ENCODE measurements around the gene MAPK7.

The MAPK7 gene

GRCh38 chr17:19421219-19421618 is 42.9 kb downstream of the MAPK7 start:
- H3K4me1 ChIP-seq (ENCODE audit: control insufficient read depth, insufficient read depth, low read length): no peaks in the 10 kb centered on the region
- H3K9me3 ChIP-seq (ENCODE audit: control insufficient read depth, insufficient read depth, low read length): no peaks in the 10 kb centered on the region
- no peak overlapping the region for H3K9ac ChIP-seq (ENCODE audit: low read depth, low read length)
- H3K27me3 ChIP-seq (ENCODE audit: control insufficient read depth, insufficient read depth, low read length): no peaks in the 10 kb centered on the region
- H3K36me3 ChIP-seq (ENCODE audit: control insufficient read depth, insufficient read depth, low read length): no peaks in the 10 kb centered on the region
- H3K4me3 ChIP-seq (ENCODE audit: low read depth, low read length): no peak overlapping the region

- no peaks in the 10 kb centered on the region for H3K27me3 ChIP-seq (ENCODE audit: control insufficient read depth, insufficient read depth, low read length)
- no peak overlapping the region for H3K4me3 ChIP-seq (ENCODE audit: low read depth, low read length)
- peaks cover 2% of the 10 kb centered on the region for H3K4me1 ChIP-seq (ENCODE audit: control insufficient read depth, insufficient read depth, low read length)
- no peaks in the 10 kb centered on the region for H3K36me3 ChIP-seq (ENCODE audit: control insufficient read depth, insufficient read depth, low read length)
- H3K9ac ChIP-seq (ENCODE audit: low read depth, low read length): no peak overlapping the region
- no peaks in the 10 kb centered on the region for H3K9me3 ChIP-seq (ENCODE audit: control insufficient read depth, insufficient read depth, low read length)
These were observed 43.6 kb downstream of the MAPK7 start for GRCh38 chr17:19421926-19422325.

GRCh38 chr17:19424934-19425868 is 46.9 kb downstream of the MAPK7 start:
- no peaks in the 10 kb centered on the region for H3K9me3 ChIP-seq (ENCODE audit: control insufficient read depth, insufficient read depth, low read length)
- H3K36me3 ChIP-seq (ENCODE audit: control insufficient read depth, insufficient read depth, low read length): no peaks in the 10 kb centered on the region
- H3K27me3 ChIP-seq (ENCODE audit: control insufficient read depth, insufficient read depth, low read length): no peaks in the 10 kb centered on the region
- no peak overlapping the region for H3K4me3 ChIP-seq (ENCODE audit: low read depth, low read length)
- H3K9ac ChIP-seq (ENCODE audit: low read depth, low read length): no peak overlapping the region
- H3K4me1 ChIP-seq (ENCODE audit: control insufficient read depth, insufficient read depth, low read length): peaks cover 2% of the 10 kb centered on the region

- Histone ChIP-seq H3K36me3 (ENCODE audit: control insufficient read depth, insufficient read depth, low read length) (no peaks in the 10 kb centered on the region), H3K9me3 (ENCODE audit: control insufficient read depth, insufficient read depth, low read length) (no peaks in the 10 kb centered on the region), H3K9ac (ENCODE audit: low read depth, low read length) (no peak overlapping the region), H3K4me3 (ENCODE audit: low read depth, low read length) (no peak overlapping the region), H3K27me3 (ENCODE audit: control insufficient read depth, insufficient read depth, low read length) (no peaks in the 10 kb centered on the region), H3K4me1 (ENCODE audit: control insufficient read depth, insufficient read depth, low read length) (peaks cover 2% of the 10 kb centered on the region)
These were observed 48.3 kb downstream of the MAPK7 start for GRCh38 chr17:19426631-19427030.

DNA sequence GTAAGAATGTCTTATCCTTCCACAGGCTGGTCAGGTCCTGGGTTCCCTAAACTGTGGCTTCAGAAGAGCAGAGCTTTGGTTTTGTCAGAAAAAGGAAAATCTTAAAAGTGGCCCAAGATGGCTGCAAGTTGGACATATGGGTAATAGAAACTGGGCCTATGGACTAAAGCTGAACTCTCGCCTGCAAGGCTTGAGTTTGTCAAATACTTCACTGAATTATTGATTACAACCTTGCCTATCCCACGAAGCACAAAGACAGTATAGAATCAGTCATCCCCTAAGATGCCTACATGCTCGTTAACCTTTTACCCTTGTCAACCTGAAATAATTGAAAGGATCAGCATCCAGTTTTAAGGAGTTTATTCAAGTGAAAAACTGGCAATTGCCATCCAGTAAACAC is 53.4 kb downstream of the MAPK7 start:
- Histone ChIP-seq H3K4me3 (ENCODE audit: low read depth, low read length) (no peak overlapping the region), H3K27me3 (ENCODE audit: control insufficient read depth, insufficient read depth, low read length) (no peaks in the 10 kb centered on the region), H3K9me3 (ENCODE audit: control insufficient read depth, insufficient read depth, low read length) (no peaks in the 10 kb centered on the region), H3K36me3 (ENCODE audit: control insufficient read depth, insufficient read depth, low read length) (no peaks in the 10 kb centered on the region), H3K9ac (ENCODE audit: low read depth, low read length) (no peak overlapping the region), H3K4me1 (ENCODE audit: control insufficient read depth, insufficient read depth, low read length) (peaks cover 17% of the 10 kb centered on the region)

Data from iPS-15b (cell line).